SK-N-MC (cell line): ENCODE results near the gene GFY.

Source experiments
- EZH2 ChIP-seq: fragments of 200-600 bp; sonication (generic); IDR thresholded peaks from one replicate; pipeline ENCODE4 v1.6.1; 2017; ENCODE audit warnings: antibody characterized with exemption
- FOXP2 ChIP-seq: optimal IDR thresholded peaks from 2 replicates; pipeline ENCODE3; 2011; ENCODE audit warnings: mild to moderate bottlenecking, moderate library complexity; ENCODE audit not compliant: insufficient read depth; ENCODE audit errors: extremely low read length, control extremely low read depth
- POLR2AphosphoS5 ChIP-seq: IDR thresholded peaks from 2 replicates; pipeline ENCODE4 v1.6.1; 2012; ENCODE audit warnings: mild to moderate bottlenecking, low read depth, low read length, borderline replicate concordance

GRCh38 chr19:49423985-49424303 lies 1.2 kb upstream of the GFY start:
- TF ChIP-seq POLR2AphosphoS5 = no peak
- TF ChIP-seq EZH2 = no peak
- TF ChIP-seq FOXP2 = no peak
